ENCODE data around the gene GATAD2A.

DNA sequence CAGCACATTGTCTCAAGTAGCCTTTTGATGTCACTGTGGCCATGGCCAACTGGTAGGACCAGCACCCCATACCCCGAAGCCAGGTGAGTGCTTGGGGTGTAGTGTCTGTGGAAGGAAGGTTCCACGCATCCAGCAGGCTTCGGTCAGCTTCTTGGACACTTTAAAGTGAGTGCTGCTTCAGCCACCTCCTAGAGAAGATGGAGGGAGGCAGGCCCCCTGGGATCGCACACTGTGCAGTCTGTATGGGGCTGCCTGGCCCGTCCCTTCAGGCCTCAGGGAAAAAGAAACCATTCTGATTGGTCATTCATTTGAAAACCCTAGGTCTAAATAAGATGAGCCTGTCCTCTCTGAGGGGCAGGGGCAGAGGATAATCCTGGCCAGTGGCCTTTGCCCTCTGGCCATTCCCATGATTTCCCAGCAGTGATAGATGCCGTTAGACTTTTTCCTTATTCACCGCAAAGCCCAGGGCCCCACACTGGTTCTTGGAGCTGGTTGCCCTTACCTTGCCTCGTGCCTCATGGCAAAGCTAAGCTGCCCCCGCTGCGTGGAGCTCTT, 30.7 kb downstream of the GATAD2A start:
- TF ChIP-seq POLR2A (IDR thresholded peaks at IDR 0.05; ENCODE audit: low read depth) = no peak
- TF ChIP-seq, protein P1, sequence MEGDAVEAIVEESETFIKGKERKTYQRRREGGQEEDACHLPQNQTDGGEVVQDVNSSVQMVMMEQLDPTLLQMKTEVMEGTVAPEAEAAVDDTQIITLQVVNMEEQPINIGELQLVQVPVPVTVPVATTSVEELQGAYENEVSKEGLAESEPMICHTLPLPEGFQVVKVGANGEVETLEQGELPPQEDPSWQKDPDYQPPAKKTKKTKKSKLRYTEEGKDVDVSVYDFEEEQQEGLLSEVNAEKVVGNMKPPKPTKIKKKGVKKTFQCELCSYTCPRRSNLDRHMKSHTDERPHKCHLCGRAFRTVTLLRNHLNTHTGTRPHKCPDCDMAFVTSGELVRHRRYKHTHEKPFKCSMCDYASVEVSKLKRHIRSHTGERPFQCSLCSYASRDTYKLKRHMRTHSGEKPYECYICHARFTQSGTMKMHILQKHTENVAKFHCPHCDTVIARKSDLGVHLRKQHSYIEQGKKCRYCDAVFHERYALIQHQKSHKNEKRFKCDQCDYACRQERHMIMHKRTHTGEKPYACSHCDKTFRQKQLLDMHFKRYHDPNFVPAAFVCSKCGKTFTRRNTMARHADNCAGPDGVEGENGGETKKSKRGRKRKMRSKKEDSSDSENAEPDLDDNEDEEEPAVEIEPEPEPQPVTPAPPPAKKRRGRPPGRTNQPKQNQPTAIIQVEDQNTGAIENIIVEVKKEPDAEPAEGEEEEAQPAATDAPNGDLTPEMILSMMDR (IDR thresholded peaks at IDR 0.05) = no peak

Measured in esophagus muscularis mucosa (tissue), 3 donors.